Activated naive CD4-positive, alpha-beta T cell treated with anti-CD3 and anti-CD28 coated beads, Interleukin-2, amount 50 U/mL, for 72 hours (primary cell): Measurements from ENCODE around the gene NBL1. TPM values are rescaled to one million over a fixed set of nuclear protein-coding genes. Genes with fewer than 3 reads are reported as not detected.

ENCODE experiments used
- ATAC-seq, 2 donors: fragments of 150-1000 bp; cut with Tn5 transposase; 2 replicates each; pipeline ENCODE4 v1.10.0; 2021; ENCODE audit warnings: mild to moderate bottlenecking in 2 of 2, moderate library complexity in 2 of 2
- DNase-seq, 2 donors: peaks; one replicate each; pipeline ENCODE4 v3.0.0; 2021 to 2022; ENCODE audit warnings: low spot score in 2 of 2
- H3K27ac Mint-ChIP-seq, 2 donors: one replicate each; pipeline ENCODE4 v1.8.0; 2022; ENCODE audit warnings: mild to moderate bottlenecking in 2 of 2, mixed read lengths in 2 of 2
- H3K36me3 Mint-ChIP-seq, 2 donors: one replicate each; pipeline ENCODE4 v1.8.0; 2022; ENCODE audit warnings: mixed read lengths in 2 of 2
- H3K9me3 Mint-ChIP-seq, 2 donors: one replicate each; pipeline ENCODE4 v1.8.0; 2022; ENCODE audit warnings: mixed read lengths in 2 of 2
- total RNA-seq, 2 donors: library from RNA; stranded (reverse); gene quantifications; one replicate each; pipeline ENCODE4 v1.2.3, GENCODE V29; 2022

Gene NBL1
- total RNA-seq, 2 donors from 2014 or later = 16.2 to 24.0 TPM

- DNase-seq = no peak
- H3K9me3 Mint-ChIP-seq = no peaks in the 10 kb centered on the region
- no peak for ATAC-seq
- H3K27ac Mint-ChIP-seq = no peak overlapping the region
- no peaks in the 10 kb centered on the region for H3K36me3 Mint-ChIP-seq
Measured at GRCh38 chr1:19675797-19676196, 31.7 kb downstream of the NBL1 start.

- DNase-seq = peak in 1 of 2 donors; percentile 33
- ATAC-seq = no peak
- Mint-ChIP-seq H3K36me3 (no peaks in the 10 kb centered on the region), H3K27ac (no peak overlapping the region), H3K9me3 (no peaks in the 10 kb centered on the region)
Measured at GRCh38 chr1:19676438-19676922, 32.4 kb downstream of the NBL1 start.

- H3K27ac Mint-ChIP-seq = no peak overlapping the region
- no peaks in the 10 kb centered on the region for H3K9me3 Mint-ChIP-seq
- ATAC-seq (no peak), DNase-seq (no peak)
- no peaks in the 10 kb centered on the region for H3K36me3 Mint-ChIP-seq
Measured at GRCh38 chr1:19678493-19678892, 34.4 kb downstream of the NBL1 start.

GRCh38 chr1:19678931-19679453 lies 34.9 kb downstream of the NBL1 start:
- DNase-seq (no peak), ATAC-seq (no peak)
- Mint-ChIP-seq H3K27ac (no peak overlapping the region), H3K9me3 (no peaks in the 10 kb centered on the region), H3K36me3 (no peaks in the 10 kb centered on the region)

GRCh38 chr1:19679691-19680090 lies 35.6 kb downstream of the NBL1 start:
- ATAC-seq (no peak), DNase-seq (no peak)
- H3K9me3 Mint-ChIP-seq = no peaks in the 10 kb centered on the region
- no peak overlapping the region for H3K27ac Mint-ChIP-seq
- H3K36me3 Mint-ChIP-seq = no peaks in the 10 kb centered on the region

GRCh38 chr1:19680644-19681043 lies 36.5 kb downstream of the NBL1 start:
- no peak for ATAC-seq
- no peak overlapping the region for H3K27ac Mint-ChIP-seq

GRCh38 chr1:19682257-19682656 lies 38.1 kb downstream of the NBL1 start:
- no peak for ATAC-seq
- Mint-ChIP-seq H3K9me3 (no peaks in the 10 kb centered on the region), H3K27ac (peak overlapping the region in 1 of 2 donors; percentile 29), H3K36me3 (peaks cover 2 to 3% of the 10 kb centered on the region in 2 donors)
- DNase-seq = no peak

More at GRCh38 chr1:19680644-19681043, 36.5 kb downstream of the NBL1 start:
- no peaks in the 10 kb centered on the region for H3K9me3 Mint-ChIP-seq
- DNase-seq = no peak
- H3K36me3 Mint-ChIP-seq = no peaks in the 10 kb centered on the region

GRCh38 chr1:19682901-19683300 lies 38.8 kb downstream of the NBL1 start:
- Mint-ChIP-seq H3K9me3 (no peaks in the 10 kb centered on the region), H3K27ac (no peak overlapping the region), H3K36me3 (peaks cover 6 to 8% of the 10 kb centered on the region in 2 donors)
- no peak for DNase-seq
- no peak for ATAC-seq

- DNase-seq (no peak), ATAC-seq (no peak)
- H3K9me3 Mint-ChIP-seq = no peaks in the 10 kb centered on the region
- H3K27ac Mint-ChIP-seq = no peak overlapping the region
- peaks cover 6 to 11% of the 10 kb centered on the region in 2 donors for H3K36me3 Mint-ChIP-seq
Measured at GRCh38 chr1:19683351-19683750, 39.2 kb downstream of the NBL1 start.

- Mint-ChIP-seq H3K9me3 (no peaks in the 10 kb centered on the region), H3K27ac (no peak overlapping the region), H3K36me3 (peaks cover 6 to 24% of the 10 kb centered on the region in 2 donors)
- no peak for DNase-seq
- ATAC-seq = no peak
Measured at GRCh38 chr1:19684677-19685076, 40.6 kb downstream of the NBL1 start.

- no peak for DNase-seq
- ATAC-seq = no peak
- H3K36me3 Mint-ChIP-seq = peaks cover 15 to 37% of the 10 kb centered on the region in 2 donors
- H3K27ac Mint-ChIP-seq = no peak overlapping the region
- peaks cover 0 to 4% of the 10 kb centered on the region in 2 donors for H3K9me3 Mint-ChIP-seq
Measured at GRCh38 chr1:19685994-19686393, 41.9 kb downstream of the NBL1 start.

GRCh38 chr1:19687414-19687813 lies 43.3 kb downstream of the NBL1 start:
- H3K36me3 Mint-ChIP-seq = peaks cover 21 to 51% of the 10 kb centered on the region in 2 donors
- DNase-seq (no peak), ATAC-seq (no peak)
- peaks cover 0 to 4% of the 10 kb centered on the region in 2 donors for H3K9me3 Mint-ChIP-seq
- no peak overlapping the region for H3K27ac Mint-ChIP-seq

GRCh38 chr1:19688041-19688842 lies 44.1 kb downstream of the NBL1 start:
- DNase-seq (no peak), ATAC-seq (no peak)
- H3K36me3 Mint-ChIP-seq = peaks cover 21 to 51% of the 10 kb centered on the region in 2 donors
- peaks cover 0 to 4% of the 10 kb centered on the region in 2 donors for H3K9me3 Mint-ChIP-seq
- no peak overlapping the region for H3K27ac Mint-ChIP-seq

- Mint-ChIP-seq H3K27ac (peak overlapping the region in 1 of 2 donors; percentile 81), H3K9me3 (peaks cover 0 to 4% of the 10 kb centered on the region in 2 donors), H3K36me3 (peaks cover 21 to 51% of the 10 kb centered on the region in 2 donors)
- DNase-seq = no peak
- no peak for ATAC-seq
Measured at GRCh38 chr1:19689085-19689757, 45.1 kb downstream of the NBL1 start.

GRCh38 chr1:19689856-19690255 lies 45.7 kb downstream of the NBL1 start:
- Mint-ChIP-seq H3K27ac (peak overlapping the region in 1 of 2 donors; percentile 81), H3K36me3 (peaks cover 21 to 51% of the 10 kb centered on the region in 2 donors), H3K9me3 (peaks cover 0 to 4% of the 10 kb centered on the region in 2 donors)
- DNase-seq (no peak), ATAC-seq (peak in 1 of 2 donors; percentile 65)

GRCh38 chr1:19690342-19690741 lies 46.2 kb downstream of the NBL1 start:
- DNase-seq (no peak), ATAC-seq (peak in 1 of 2 donors; percentile 66)
- H3K27ac Mint-ChIP-seq = peak overlapping the region in 1 of 2 donors; percentile 81
- peaks cover 21 to 51% of the 10 kb centered on the region in 2 donors for H3K36me3 Mint-ChIP-seq
- H3K9me3 Mint-ChIP-seq = peaks cover 0 to 4% of the 10 kb centered on the region in 2 donors

GRCh38 chr1:19694298-19694697 lies 50.2 kb downstream of the NBL1 start:
- DNase-seq (no peak), ATAC-seq (no peak)
- H3K36me3 Mint-ChIP-seq = peaks cover 16 to 37% of the 10 kb centered on the region in 2 donors
- peaks cover 0 to 4% of the 10 kb centered on the region in 2 donors for H3K9me3 Mint-ChIP-seq
- H3K27ac Mint-ChIP-seq = no peak overlapping the region
